Measurements from ENCODE around the gene ICAM1. TPM values are rescaled to one million over a fixed set of nuclear protein-coding genes. Genes with fewer than 3 reads are reported as not detected.

The ICAM1 gene
- total RNA-seq, 1 experiment from 2014 or later = 2.3 TPM

- H2BK12ac ChIP-seq (ENCODE audit: insufficient read length, low read depth, low read length) = no peak overlapping the region
- no peaks in the 10 kb centered on the region for H4K20me1 ChIP-seq (ENCODE audit: control insufficient read depth, insufficient read depth, insufficient read length)
- H2AFZ ChIP-seq (ENCODE audit: low read length) = no peak overlapping the region
- H4K5ac ChIP-seq (ENCODE audit: insufficient read length, low read depth, low read length) = no peak overlapping the region
- Mint-ChIP-seq H3K4me1 (0 out of 4 replicates have a peak, but pooled peaks cover 0 to 6% of the 10 kb centered on the region in 2 experiments), H3K9me3 (no peaks in the 10 kb centered on the region), H3K27ac (no peak overlapping the region), H3K36me3 (ENCODE audit: insufficient read depth in 1 of 3, low read depth in 3 of 3) (no peaks in the 10 kb centered on the region; a peak in 1 of 7 replicates), H3K27me3 (ENCODE audit: low read depth) (peaks cover 53% of the 10 kb centered on the region), H3K4me3 (no peak overlapping the region; a peak in 1 of 5 replicates)
- no peak overlapping the region for H3K23ac ChIP-seq (ENCODE audit: insufficient read length, low read depth, low read length)
- H4K8ac ChIP-seq (replicated peaks; ENCODE audit: insufficient read length, low read depth, low read length) = no peak overlapping the region
- no peak for TF ChIP-seq CTCF (conservative IDR thresholded peaks at IDR 0.05)
- peaks cover 6% of the 10 kb centered on the region for H3K23me2 ChIP-seq (ENCODE audit: insufficient read length, low read depth, low read length, poor library complexity, severe bottlenecking)
- H3K18ac ChIP-seq (ENCODE audit: insufficient read length, low read depth, low read length) = no peak overlapping the region
- no CpG with 5 or more reads among the region's 10 CpGs for WGBS (ENCODE audit: extremely low coverage, insufficient read length, low lambda C conversion rate)
- no peak overlapping the region for H2BK20ac ChIP-seq (ENCODE audit: low read depth, low read length, poor library complexity, severe bottlenecking)
- no peak for DNase-seq
- no peak overlapping the region for H3K27ac ChIP-seq (ENCODE audit: insufficient read length, low read depth, low read length)
- H3T11ph ChIP-seq (ENCODE audit: low read length) = no peak overlapping the region
- no peak overlapping the region for H2BK15ac ChIP-seq (ENCODE audit: low read depth, low read length)
- H2BK5ac ChIP-seq (ENCODE audit: insufficient read length, low read length) = no peak overlapping the region
- H3K9me3 ChIP-seq (ENCODE audit: control insufficient read depth, low read depth, low read length) = no peaks in the 10 kb centered on the region
- H3K14ac ChIP-seq (ENCODE audit: insufficient read depth, low read length) = no peak overlapping the region
- no peak overlapping the region for H2BK120ac ChIP-seq (ENCODE audit: low read depth, low read length, poor library complexity, severe bottlenecking)
- no peaks in the 10 kb centered on the region for H3K4me1 ChIP-seq (ENCODE audit: insufficient read depth, low read length)
- H3K4me2 ChIP-seq (ENCODE audit: insufficient read depth, insufficient read length, low read length) = no peak overlapping the region
- peaks cover 9% of the 10 kb centered on the region; the same call in 1 of the 2 replicates for H3K27me3 ChIP-seq (ENCODE audit: insufficient read depth, low read length)
- no peak overlapping the region for H3K56ac ChIP-seq (ENCODE audit: insufficient read length, low read depth, low read length)
- H3K79me2 ChIP-seq (ENCODE audit: insufficient read depth, low read length) = no peaks in the 10 kb centered on the region
- no peaks in the 10 kb centered on the region for H3K79me1 ChIP-seq (ENCODE audit: insufficient read depth, low read depth, low read length, poor library complexity, severe bottlenecking)
- no peak overlapping the region for H4K91ac ChIP-seq (ENCODE audit: insufficient read length, low read depth, low read length)
- no peak overlapping the region for H3K4ac ChIP-seq (ENCODE audit: low read depth, low read length)
- H2AK5ac ChIP-seq (ENCODE audit: insufficient read length, low read length) = no peak overlapping the region
- H3K9ac ChIP-seq (ENCODE audit: extremely low read depth, insufficient read length, low read length) = no peak overlapping the region
Observed at GRCh38 chr19:10274589-10274988, 3.7 kb downstream of the ICAM1 start.
